HepG2 (cell line): Measurements from ENCODE around the gene CLDN3. TPM values are rescaled to one million over a fixed set of nuclear protein-coding genes. Genes with fewer than 3 reads are reported as not detected.

Experiments used
- ATAC-seq: fragments of 200-7000 bp; cut with Tn5 transposase; 3 replicates; pipeline ENCODE4 v1.9.1; 2020; ENCODE audit warnings: mild to moderate bottlenecking, moderate library complexity
- BruUV-seq: library from RNA; stranded (reverse); fragments of 400-500 nt; replicated peaks from 2 replicates; lab custom pipeline; 2021; lab: Mats Ljungman, UMichigan
- CTCF ChIA-PET: fragments of 300-600 bp; formaldehyde crosslinking; extraction: SDS; loops from one replicate; lab custom pipeline; 2021; ENCODE audit warnings: low total read pairs, inconsistent platforms, low intra/inter-chr PET ratio; lab: Yijun Ruan, JAX
- POLR2A ChIA-PET: fragments of 350-600 bp; sonication (Branson Sonifier 250); formaldehyde crosslinking; loops from one replicate; lab custom pipeline; 2020; ENCODE audit warnings: antibody characterized with exemption, inconsistent platforms; lab: Yijun Ruan, JAX
- DNase-seq: peaks from one replicate; pipeline ENCODE4 v3.0.0-alpha.2; 2015; ENCODE audit warnings: low spot score
- FAIRE-seq: peaks from 3 replicates; lab custom pipeline; 2011; peaks lifted over from hg19 to GRCh38; lab: Jason Lieb, UNC
- H2AFZ ChIP-seq: one replicate; pipeline ENCODE4 v1.6.1; 2011; ENCODE audit warnings: low read length, inconsistent platforms
- H3K27ac ChIP-seq: fragments of 300-600 bp; 3 replicates; pipeline ENCODE4 v1.8.0; 2011; ENCODE audit warnings: mixed run types, mild to moderate bottlenecking, mixed read lengths, low read length, inconsistent platforms; ENCODE audit not compliant: insufficient read depth; ENCODE audit errors: extremely low read length
- H3K27me3 ChIP-seq, 2 experiments: fragments of 200-600 bp in 1 of 2; 2 replicates in 1 of 2; 3 replicates in 1 of 2; pipeline versions ENCODE4 v1.6.0 to v1.8.0; 2011; ENCODE audit warnings: low read length in 2 of 2, mild to moderate bottlenecking in 2 of 2, moderate library complexity in 2 of 2, inconsistent platforms in 1 of 2; ENCODE audit not compliant: insufficient read depth in 2 of 2, control insufficient read depth in 1 of 2
- H3K36me3 ChIP-seq, 2 experiments: fragments of 200-600 bp in 1 of 2; replicated peaks in 1 of 2; 2 replicates in 1 of 2; 3 replicates in 1 of 2; pipeline versions ENCODE4 v1.5.1 to v1.8.0; 2011; ENCODE audit warnings: low read length in 2 of 2, inconsistent platforms in 1 of 2; ENCODE audit not compliant: insufficient read depth in 2 of 2, control insufficient read depth in 1 of 2
- H3K4me1 ChIP-seq: 2 replicates; pipeline ENCODE4 v1.5.1; 2012; ENCODE audit warnings: low read length, inconsistent platforms; ENCODE audit not compliant: insufficient read depth
- H3K4me2 ChIP-seq: 2 replicates; pipeline ENCODE4 v1.6.0; 2011; ENCODE audit warnings: low read depth, low read length, inconsistent platforms
- H3K4me3 ChIP-seq, 3 experiments: fragments of 200-600 bp in 1 of 3; sonication (generic), shearing (Covaris generic) in 1 of 3; replicated peaks in 1 of 3; 2 replicates each; pipeline ENCODE4 v1.5.1; 2011 to 2016; ENCODE audit warnings: low read length in 3 of 3, inconsistent platforms in 2 of 3, low read depth in 2 of 3, mild to moderate bottlenecking in 2 of 3, control low read depth in 1 of 3, mixed read lengths in 1 of 3; ENCODE audit not compliant: insufficient read depth in 1 of 3
- H3K79me2 ChIP-seq: one replicate; pipeline ENCODE4 v1.6.1; 2011; ENCODE audit warnings: low read length, inconsistent platforms; ENCODE audit not compliant: insufficient read depth
- H3K9ac ChIP-seq: 2 replicates; pipeline ENCODE4 v1.6.0; 2011; ENCODE audit warnings: mild to moderate bottlenecking, low read depth, low read length, inconsistent platforms; ENCODE audit not compliant: insufficient read depth
- H3K9me3 ChIP-seq: 2 replicates; pipeline ENCODE4 v1.5.1; 2012; ENCODE audit warnings: mild to moderate bottlenecking, low read length
- H4K20me1 ChIP-seq: 2 replicates; pipeline ENCODE4 v1.6.0; 2011; ENCODE audit warnings: inconsistent platforms, mild to moderate bottlenecking, low read length, moderate library complexity; ENCODE audit not compliant: insufficient read depth
- ARID2 ChIP-seq: sonication (generic); formaldehyde crosslinking; IDR thresholded peaks from 2 replicates; pipeline ENCODE4 v1.8.1; 2022; ENCODE audit warnings: mild to moderate bottlenecking, missing genetic modification reagents, borderline replicate concordance
- ZNF687 ChIP-seq: sonication (generic); formaldehyde crosslinking; IDR thresholded peaks from 2 replicates; pipeline ENCODE4 v1.5.1; 2020; ENCODE audit warnings: mild to moderate bottlenecking, missing genetic modification reagents, moderate library complexity
- WGBS: methylation state at CpG from one replicate; pipeline ENCODE4 v1.1.6; 2017; ENCODE audit warnings: low lambda C conversion rate; 5-methylcytosine and 5-hydroxymethylcytosine counted together
- in situ Hi-C: cut with HindIII; loops from 2 replicates; pipeline ENCODE4 v1.10.0; 2017; ENCODE audit warnings: low pct_unique_long_range_greater_than_20kb; ENCODE audit not compliant: extremely low pct_ligation_motif_present
- intact Hi-C: fragments of 100-400 bp; cut with micrococcal nuclease; formaldehyde crosslinking; loops from one replicate; pipeline ENCODE4 v1.10.0; 2022; ENCODE audit not compliant: unreplicated experiment
- polyA plus RNA-seq, 8 experiments: library from polyadenylated mRNA; depleted of rRNA in 3 of 8; stranded (reverse) in 7 of 8; unstranded in 1 of 8; fragments of >200 nt; fragmentation: Illumina TruSeq in 4 of 8; extraction: Trizol in 4 of 8; gene quantifications; 2 replicates each; pipeline versions ENCODE4 v1.2.1 to v1.2.3, GENCODE V29; 2011 to 2016; ENCODE audit warnings: low read depth in 4 of 8, missing spikeins in 1 of 8, mixed read lengths in 1 of 8; ENCODE audit not compliant: insufficient read depth in 1 of 8
- total RNA-seq, 5 experiments: library from RNA; depleted of rRNA; stranded (reverse); fragments of >200 nt; fragmentation: Illumina TruSeq; extraction: Trizol; gene quantifications; 2 replicates each; pipeline ENCODE4 v1.2.3, GENCODE V29; 2016; ENCODE audit warnings: low read depth in 1 of 5

CLDN3 gene
- total and polyA plus RNA-seq, 2 of the 13 experiments (the other 11 are each of a cell fraction or from before 2014, with no cell fraction given) = 0.31 to 0.51 TPM

GRCh38 chr7:73811760-73812168 lies 41.7 kb upstream of the CLDN3 start (continued):
- peak; percentile 42 for TF ChIP-seq ZNF687

- intact Hi-C loops = loop anchor here (1.0 kb wide), 1 partner anchor 44 kb away; no protein-coding TSS in a partner anchor
- 40% methylated on average over 3 of the region's 4 CpGs for WGBS
- no peak for DNase-seq
- ChIA-PET CTCF (interaction anchor here (3.5 kb wide), 1 partner anchor 44 kb away, joined by 62 read pairs; no protein-coding TSS in a partner anchor), POLR2A (no interaction called here)
- no peak for TF ChIP-seq ARID2 (CRISPR knock-in tag)
- no TSS peak for BruUV-seq
- in situ Hi-C loops = loop anchor here (5.0 kb wide), 1 partner anchor 46 kb away; no protein-coding TSS in a partner anchor
- no peak overlapping the region for H2AFZ ChIP-seq
- no peak overlapping the region for H3K27ac ChIP-seq
- H3K27me3 ChIP-seq = peaks cover under 1 to 1% of the 10 kb centered on the region in 2 experiments; a peak in 2 of 5 replicates
- no peaks in the 10 kb centered on the region for H4K20me1 ChIP-seq
- no peak for FAIRE-seq
- H3K9me3 ChIP-seq = no peaks in the 10 kb centered on the region
- no peak overlapping the region for H3K4me2 ChIP-seq
- no peaks in the 10 kb centered on the region for H3K36me3 ChIP-seq
- no peak overlapping the region for H3K9ac ChIP-seq
- no peaks in the 10 kb centered on the region for H3K4me1 ChIP-seq
- peak; percentile 74 for ATAC-seq
- H3K79me2 ChIP-seq = no peaks in the 10 kb centered on the region
- no peak overlapping the region for H3K4me3 ChIP-seq
Observed at GRCh38 chr7:73810998-73811360, 40.9 kb upstream of the CLDN3 start.
